Ovary (tissue), 9 donors: Measurements from ENCODE around the gene ZNF674. TPM values are rescaled to one million over a fixed set of nuclear protein-coding genes. Genes with fewer than 3 reads are reported as not detected.
"Not testable (repeated sequence)": the region's sequence is repeated elsewhere in the genome, so short reads cannot be mapped to it uniquely, and the experiment has no call there.

Experiments used
- DNase-seq, 5 donors: peaks; one replicate each; pipeline ENCODE4 v3.0.0-alpha.2; 2019 to 2020
- H3K27ac ChIP-seq, 2 donors: fragments of 200-600 bp; one replicate each; pipeline versions ENCODE4 v1.5.1 to v1.8.0; 2019 to 2022
- H3K27me3 ChIP-seq: fragments of 200-600 bp; one replicate; pipeline ENCODE4 v1.8.0; 2022
- H3K36me3 ChIP-seq: fragments of 200-600 bp; sonication (generic); one replicate; pipeline ENCODE4 v1.5.1; 2019
- H3K4me1 ChIP-seq: one replicate; pipeline ENCODE4 v1.8.1; 2013; ENCODE audit warnings: mild to moderate bottlenecking, moderate library complexity; ENCODE audit not compliant: insufficient read depth
- H3K4me3 ChIP-seq: fragments of 200-600 bp; sonication (generic); one replicate; pipeline ENCODE4 v1.5.1; 2017
- H3K9me3 ChIP-seq, 2 donors: fragments of 200-600 bp in 1 of 2; sonication (generic) in 1 of 2; one replicate each; pipeline versions ENCODE4 v1.5.1 to v1.8.1; 2013 to 2019; ENCODE audit warnings: mild to moderate bottlenecking in 1 of 2, moderate library complexity in 1 of 2
- CTCF ChIP-seq, 3 donors: fragments of 450-650 bp in 2 of 3; fragments of 200-600 bp in 1 of 3; IDR thresholded peaks; one replicate each; pipeline versions ENCODE4 v1.5.1 to v1.8.0; 2016 to 2022; ENCODE audit warnings: antibody characterized with exemption in 3 of 3, mild to moderate bottlenecking in 1 of 3
- EP300 ChIP-seq: sonication (generic); formaldehyde crosslinking; IDR thresholded peaks from one replicate; pipeline ENCODE4 v1.6.1; 2017; ENCODE audit warnings: antibody characterized with exemption
- POLR2A ChIP-seq: fragments of 450-650 bp; IDR thresholded peaks from one replicate; pipeline ENCODE4 v1.6.1; 2017; ENCODE audit warnings: antibody characterized with exemption, mild to moderate bottlenecking, moderate library complexity
- WGBS, 3 donors: extraction: QIAGEN DNeasy Blood & Tissue Kit in 1 of 3; methylation state at CpG; one replicate each; pipeline versions ENCODE4 v1.1.5 to v1.1.7; 2013 to 2017; 5-methylcytosine and 5-hydroxymethylcytosine counted together
- intact Hi-C, 4 donors: fragments of 100-400 bp; cut with DNase I; formaldehyde crosslinking; loops; one replicate each; pipeline versions ENCODE4 v1.11.0 to v1.15.1; 2022 to 2023
- polyA plus RNA-seq, 2 donors: library from polyadenylated mRNA; stranded (reverse); fragments of 200-250 nt in 1 of 2; fragments of 350-450 nt in 1 of 2; fragmentation: Illumina TruSeq in 1 of 2; extraction: RNeasy Lipid Tissue Mini Kit (QIAGEN cat#74804) in 1 of 2; gene quantifications; one replicate each; pipeline ENCODE4 v1.2.3, GENCODE V29; 2013 to 2014
- total RNA-seq, 7 donors: library from RNA; depleted of rRNA in 2 of 7; stranded (reverse); fragments of >200 nt in 2 of 7; fragmentation: NEBNext Ultra II Directional in 3 of 7; extraction: Animal tissue kit (Norgen Biotek cat#: 25700) in 3 of 7; gene quantifications; one replicate each; pipeline versions ENCODE4 v1.1.0 to v1.2.4, GENCODE V29; 2016 to 2023
- donor health status: DM: no; HTN: no; CAD: no; lungs with moderate emphysema.
- donor health status: DM: no; HTN: no; CAD: no.
- donor health status: Bipolar disorder and iron deficiency.
- donor health status: DM: yes; HTN: yes; CAD: no.
- donor health status: DM: no; HTN: no; CAD: no.
- donor health status: DM: yes; HTN: yes; CAD: no.

The ZNF674 gene
- total and polyA plus RNA-seq, 9 donors: 1.6 to 11.5 (median 3.6) TPM

- intact Hi-C loops: no loop called here
Observed at GRCh38 chrX:46551494-46552128, 6.4 kb upstream of the ZNF674 start.

GRCh38 chrX:46549914-46550313 lies 4.7 kb upstream of the ZNF674 start:
- Histone ChIP-seq H3K27ac (no peak overlapping the region), H3K36me3 (no peaks in the 10 kb centered on the region), H3K9me3 (no peaks in the 10 kb centered on the region), H3K27me3 (no peaks in the 10 kb centered on the region), H3K4me3 (no peak overlapping the region), H3K4me1 (no peaks in the 10 kb centered on the region)
- DNase-seq: no peak
- intact Hi-C loops: no loop called here
- TF ChIP-seq EP300 (no peak), POLR2A (no peak), CTCF (IDR thresholded peaks at IDR 0.05) (no peak)
- WGBS, 3 donors: 78 to 94% (median 86%) methylated on average over 1 of the region's 1 CpG

More at GRCh38 chrX:46551494-46552128, 6.4 kb upstream of the ZNF674 start:
- H3K9me3 ChIP-seq: no peaks in the 10 kb centered on the region
- 45 to 62% (median 46%) methylated on average over 8 of the region's 8 CpGs for WGBS, 3 donors
- no peak overlapping the region for H3K27ac ChIP-seq
- H3K4me3 ChIP-seq: no peak overlapping the region
- no peak for DNase-seq
- TF ChIP-seq POLR2A: no peak
- TF ChIP-seq CTCF (IDR thresholded peaks at IDR 0.05): no peak
- no peak for TF ChIP-seq EP300
- no peaks in the 10 kb centered on the region for H3K27me3 ChIP-seq
- no peaks in the 10 kb centered on the region for H3K36me3 ChIP-seq
- no peaks in the 10 kb centered on the region for H3K4me1 ChIP-seq

- Histone ChIP-seq H3K27me3 (no peaks in the 10 kb centered on the region), H3K4me1 (no peaks in the 10 kb centered on the region), H3K9me3 (no peaks in the 10 kb centered on the region), H3K36me3 (no peaks in the 10 kb centered on the region), H3K27ac (no peak overlapping the region), H3K4me3 (no peak overlapping the region)
- intact Hi-C loops: no loop called here
- WGBS, 3 donors: 65 to 76% (median 69%) methylated on average over 6 of the region's 6 CpGs
- TF ChIP-seq POLR2A (no peak), EP300 (no peak), CTCF (IDR thresholded peaks at IDR 0.05) (no peak)
- DNase-seq: no peak
Observed at GRCh38 chrX:46547857-46548256, 2.6 kb upstream of the ZNF674 start.

- H3K27me3 ChIP-seq, DNase-seq, H3K9me3 ChIP-seq, H3K36me3 ChIP-seq, intact Hi-C loops, H3K4me1 ChIP-seq: not testable (repeated sequence)
- 46 to 59% (median 59%) methylated on average over 7 of the region's 7 CpGs for WGBS, 3 donors
- Histone ChIP-seq H3K4me3 (peak overlapping the region; percentile 60), H3K27ac (peak overlapping the region in 1 of 2 donors; percentile 39)
Observed at GRCh38 chrX:46544527-46544926, 694 bp downstream of the ZNF674 start.

GRCh38 chrX:46543441-46543840 lies 1.8 kb downstream of the ZNF674 start:
- 74 to 79% (median 76%) methylated on average over 2 of the region's 2 CpGs for WGBS, 3 donors
- Histone ChIP-seq H3K4me3 (no peak overlapping the region), H3K9me3 (no peaks in the 10 kb centered on the region), H3K36me3 (no peaks in the 10 kb centered on the region), H3K4me1 (no peaks in the 10 kb centered on the region), H3K27ac (no peak overlapping the region), H3K27me3 (no peaks in the 10 kb centered on the region)
- no peak for TF ChIP-seq CTCF (IDR thresholded peaks at IDR 0.05)
- intact Hi-C loops: no loop called here
- DNase-seq: no peak
